ENCODE results near the gene TUBA4A.
A peak's percentile ranks its signal among the peaks of the same experiment; 100 is the strongest.
"Not testable (repeated sequence)": the region's sequence is repeated elsewhere in the genome, so short reads cannot be mapped to it uniquely, and the experiment has no call there.

The TUBA4A gene

GRCh38 chr2:219209236-219210195, 44.2 kb downstream of the TUBA4A start:
- no peak for DNase-seq

- peak; percentile 28 for DNase-seq
Measured at GRCh38 chr2:219207884-219208740, 45.6 kb downstream of the TUBA4A start.

DNA sequence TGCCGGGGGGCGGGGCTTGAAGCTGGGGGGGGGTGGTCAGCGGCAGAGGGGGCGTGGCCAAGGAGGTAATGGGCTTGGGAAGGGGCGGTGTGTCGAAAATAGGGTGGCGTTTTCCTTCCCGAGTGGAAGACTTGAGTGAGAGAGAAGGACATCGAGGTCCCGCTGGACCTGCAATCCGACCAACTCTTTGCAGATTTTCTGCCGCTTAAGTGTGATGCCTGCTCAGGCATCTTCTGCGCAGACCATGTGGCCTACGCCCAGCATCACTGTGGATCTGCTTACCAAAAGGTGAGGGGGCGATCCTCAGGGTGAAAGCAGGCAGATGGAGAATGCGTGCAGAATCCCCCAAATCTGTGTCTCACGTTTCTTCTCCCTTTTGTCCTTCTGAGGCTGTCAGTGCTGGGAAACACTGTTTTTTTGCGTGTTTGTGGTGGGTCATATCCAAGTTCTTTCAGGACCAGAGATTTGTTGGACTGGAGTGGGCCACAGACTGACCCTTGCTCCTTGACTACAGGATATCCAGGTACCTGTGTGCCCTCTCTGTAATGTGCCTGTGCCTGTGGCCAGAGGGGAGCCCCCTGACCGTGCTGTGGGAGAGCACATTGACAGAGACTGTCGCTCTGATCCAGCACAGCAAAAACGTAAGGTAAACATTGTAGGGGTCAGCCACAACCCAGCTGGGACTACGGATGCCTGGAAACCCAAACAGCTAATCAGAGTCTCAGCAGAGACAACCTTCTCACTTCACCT, 46.4 kb downstream of the TUBA4A start:
- no peak for DNase-seq

GRCh38 chr2:219206328-219207133, 47.2 kb downstream of the TUBA4A start, which contains the start of gene ZFAND2B:
Gene ZFAND2B, plus strand, starts transcription at chr2:219206782. Its CDS starts 206 bp downstream, at chr2:219206988.
- peak; percentile 91 for DNase-seq

DNA sequence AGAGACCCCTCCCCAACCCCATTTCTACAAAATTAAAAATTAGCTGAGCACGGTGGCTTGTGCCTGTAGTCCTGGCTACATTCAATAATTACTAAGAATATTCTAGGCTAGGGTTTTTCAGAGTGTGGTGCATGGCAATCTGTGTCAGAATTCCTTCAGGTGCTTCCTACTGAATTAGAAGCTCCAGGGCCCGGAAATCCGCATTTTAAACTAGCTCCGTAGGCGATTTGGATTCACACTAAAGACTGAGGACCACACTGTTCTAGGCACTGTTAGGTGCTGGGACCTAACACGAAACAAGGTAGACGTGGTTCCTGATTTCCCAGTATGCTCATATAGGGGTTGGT, 47.8 kb downstream of the TUBA4A start:
- no peak for DNase-seq

- DNase-seq: no peak
Measured at GRCh38 chr2:219205165-219205538, 48.6 kb downstream of the TUBA4A start.

GRCh38 chr2:219204425-219205164, 49.1 kb downstream of the TUBA4A start:
- no peak for DNase-seq

- DNase-seq: not testable (repeated sequence)
Measured at GRCh38 chr2:219201331-219201730, 52.4 kb downstream of the TUBA4A start.

DNA sequence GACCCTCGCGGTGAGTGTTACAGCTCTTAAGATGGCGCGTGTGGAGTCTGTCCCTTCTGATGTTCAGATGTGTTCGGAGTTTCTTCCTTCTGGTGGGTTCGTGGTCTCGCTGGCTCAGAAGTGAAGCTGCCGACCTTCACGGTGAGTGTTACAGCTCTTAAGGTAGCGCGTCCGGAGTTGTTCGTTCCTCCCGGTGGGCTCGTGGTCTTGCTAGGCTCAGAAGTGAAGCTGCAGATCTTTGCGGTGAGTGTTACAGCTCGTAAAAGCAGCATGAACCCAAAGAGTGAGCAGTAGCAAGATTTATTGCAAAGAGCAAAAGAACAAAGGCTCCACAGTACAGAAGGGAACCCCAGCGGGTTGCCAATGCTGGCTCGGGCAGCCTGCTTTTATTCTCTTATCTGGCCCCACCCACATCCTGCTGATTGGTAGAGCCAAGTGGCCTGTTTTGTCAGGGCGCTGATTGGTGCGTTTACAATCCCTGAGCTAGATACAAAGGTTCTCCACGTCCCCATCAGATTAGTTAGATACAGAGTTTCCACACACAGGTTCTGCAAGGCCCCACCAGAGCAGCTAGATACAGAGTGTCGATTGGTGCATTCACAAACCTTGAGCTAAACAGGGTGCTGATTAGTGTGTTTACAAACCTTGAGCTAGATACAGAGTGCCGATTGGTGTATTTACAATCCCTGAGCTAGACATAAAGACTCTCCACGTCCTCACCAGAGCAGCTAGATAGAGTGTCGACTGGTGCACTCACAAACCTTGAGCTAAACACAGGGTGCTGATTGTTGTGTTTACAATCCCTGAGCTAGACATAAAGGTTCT, 53.0 kb downstream of the TUBA4A start:
- DNase-seq: not testable (repeated sequence)

Measured in fibroblast of upper back skin (primary cell).